HL-60 (cell line): ENCODE measurements around the gene RLF.
A peak's percentile ranks its signal among the peaks of the same experiment; 100 is the strongest.
"Not testable (repeated sequence)": the region's sequence is repeated elsewhere in the genome, so short reads cannot be mapped to it uniquely, and the experiment has no call there.

Experiments used
- DNase-seq, 2 experiments: peaks; one replicate each; pipeline ENCODE4 v3.0.0-alpha.2; 2010 to 2020; ENCODE audit warnings: low read depth in 1 of 2, low spot score in 1 of 2
- H3K27ac ChIP-seq: fragments of 250-450 bp; sonication (Bioruptor Pico); replicated peaks from 2 replicates; pipeline ENCODE4 v1.5.1; 2020; ENCODE audit warnings: mild to moderate bottlenecking, moderate library complexity
- H3K27me3 ChIP-seq: fragments of 250-450 bp; sonication (Bioruptor Pico); 2 replicates; pipeline ENCODE4 v1.5.1; 2021; ENCODE audit warnings: mild to moderate bottlenecking, moderate library complexity; ENCODE audit not compliant: insufficient read depth, poor library complexity, severe bottlenecking
- H3K4me3 ChIP-seq: replicated peaks from 2 replicates; pipeline ENCODE4 v1.5.1; 2011; ENCODE audit warnings: mild to moderate bottlenecking, control low read depth, low read length; ENCODE audit not compliant: insufficient read depth
- CTCF ChIP-seq: IDR thresholded peaks from one replicate; pipeline ENCODE4 v1.5.1; 2011; ENCODE audit warnings: low read length, control low read depth, inconsistent platforms; ENCODE audit not compliant: insufficient read depth
- GABPA ChIP-seq: IDR thresholded peaks from 2 replicates; pipeline ENCODE4 v1.6.1; 2012; ENCODE audit warnings: low read depth
- POLR2AphosphoS5 ChIP-seq: IDR thresholded peaks from 2 replicates; pipeline ENCODE4 v1.6.1; 2012; ENCODE audit warnings: low read depth
- REST ChIP-seq: IDR thresholded peaks from 2 replicates; pipeline ENCODE4 v1.6.1; 2012; ENCODE audit warnings: low read depth; ENCODE audit not compliant: insufficient replicate concordance
- SPI1 ChIP-seq: IDR thresholded peaks from 2 replicates; pipeline ENCODE4 v1.6.1; 2012; ENCODE audit warnings: low read depth, mild to moderate bottlenecking, borderline replicate concordance

RLF gene

GRCh38 chr1:40167317-40167716, 6.1 kb downstream of the RLF start:
- no peak for DNase-seq
- H3K27me3 ChIP-seq = no peaks in the 10 kb centered on the region
- no peak overlapping the region for H3K4me3 ChIP-seq
- no peak overlapping the region for H3K27ac ChIP-seq
- TF ChIP-seq POLR2AphosphoS5 = no peak
- 0 out of 2 replicates have a peak, but pooled peaks have one; percentile 25 for TF ChIP-seq SPI1

GRCh38 chr1:40171036-40171435, 9.8 kb downstream of the RLF start:
- no peak overlapping the region for H3K27ac ChIP-seq
- TF ChIP-seq POLR2AphosphoS5 = no peak
- no peak for TF ChIP-seq SPI1
- no peak for TF ChIP-seq GABPA
- no peak for TF ChIP-seq CTCF
- TF ChIP-seq REST = no peak
- H3K27me3 ChIP-seq = no peaks in the 10 kb centered on the region
- H3K4me3 ChIP-seq = no peak overlapping the region
- no peak for DNase-seq

GRCh38 chr1:40174788-40175187, 13.6 kb downstream of the RLF start:
- Histone ChIP-seq H3K27me3 (no peaks in the 10 kb centered on the region), H3K27ac (no peak overlapping the region), H3K4me3 (no peak overlapping the region)
- TF ChIP-seq POLR2AphosphoS5 (no peak), SPI1 (no peak), REST (no peak), GABPA (no peak), CTCF (no peak)
- DNase-seq = no peak

GRCh38 chr1:40176989-40177388, 15.8 kb downstream of the RLF start:
- not testable (repeated sequence) for H3K27ac ChIP-seq, H3K4me3 ChIP-seq, DNase-seq, H3K27me3 ChIP-seq

- H3K27me3 ChIP-seq = no peaks in the 10 kb centered on the region
- no peak for DNase-seq
- H3K4me3 ChIP-seq = no peak overlapping the region
- no peak overlapping the region for H3K27ac ChIP-seq
- no peak for TF ChIP-seq GABPA
- TF ChIP-seq SPI1 = no peak
- no peak for TF ChIP-seq POLR2AphosphoS5
- TF ChIP-seq CTCF = no peak
- no peak for TF ChIP-seq REST
These were observed 17.0 kb downstream of the RLF start for GRCh38 chr1:40178200-40178599.
